Epidermal melanocyte (primary cell): ENCODE results near the gene PCLO.

Source experiments
- DNase-seq: peaks from one replicate; pipeline ENCODE4 v3.0.0; 2011; ENCODE audit warnings: low spot score; ENCODE audit not compliant: insufficient read length

The PCLO gene

GRCh38 chr7:82839063-82839462 lies 323.6 kb downstream of the PCLO start:
- DNase-seq: no peak

GRCh38 chr7:82838314-82838713 lies 324.4 kb downstream of the PCLO start:
- no peak for DNase-seq

- no peak for DNase-seq
These were observed 339.6 kb downstream of the PCLO start for GRCh38 chr7:82823073-82823472.

DNA sequence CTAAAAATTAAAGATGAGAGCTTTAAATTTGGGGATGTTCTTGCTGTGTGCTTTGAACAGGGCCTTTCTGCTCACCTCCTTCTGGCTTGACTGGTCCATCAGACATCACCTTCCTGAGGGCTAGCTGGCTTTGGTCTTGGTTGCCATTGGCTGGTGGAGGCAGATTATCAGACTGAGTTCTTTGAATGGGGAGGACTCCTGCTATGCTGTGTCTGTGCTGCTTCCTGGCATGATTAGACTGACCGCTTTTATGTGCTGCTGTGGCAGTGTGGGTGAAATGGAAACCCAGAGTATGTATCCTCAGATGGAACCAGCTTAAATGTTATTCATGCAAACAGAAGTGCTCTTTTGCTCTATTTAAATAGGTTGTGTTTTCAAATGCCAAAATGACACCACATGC lies 341.6 kb downstream of the PCLO start:
- no peak for DNase-seq

DNA sequence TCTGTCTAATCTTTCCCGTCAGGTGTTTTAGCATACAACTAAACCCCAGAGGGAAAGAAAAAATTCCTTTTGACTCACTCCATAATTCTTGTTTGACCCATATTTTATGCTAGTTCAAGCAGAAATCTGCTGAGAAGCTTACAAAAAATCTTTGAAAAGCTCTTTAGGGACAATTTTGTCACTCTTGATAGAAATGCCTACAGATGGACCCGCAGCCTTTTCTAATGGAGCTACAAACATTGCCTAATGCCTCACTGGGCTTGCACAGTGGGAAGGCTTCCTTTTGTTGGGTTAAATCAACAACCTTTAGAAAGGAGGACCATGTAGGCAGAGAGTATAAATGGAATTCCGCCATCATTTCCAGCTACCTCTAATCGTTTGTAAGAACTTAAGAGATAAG lies 344.5 kb downstream of the PCLO start:
- DNase-seq: no peak

GRCh38 chr7:82816272-82816671 lies 346.4 kb downstream of the PCLO start:
- DNase-seq: no peak

DNA sequence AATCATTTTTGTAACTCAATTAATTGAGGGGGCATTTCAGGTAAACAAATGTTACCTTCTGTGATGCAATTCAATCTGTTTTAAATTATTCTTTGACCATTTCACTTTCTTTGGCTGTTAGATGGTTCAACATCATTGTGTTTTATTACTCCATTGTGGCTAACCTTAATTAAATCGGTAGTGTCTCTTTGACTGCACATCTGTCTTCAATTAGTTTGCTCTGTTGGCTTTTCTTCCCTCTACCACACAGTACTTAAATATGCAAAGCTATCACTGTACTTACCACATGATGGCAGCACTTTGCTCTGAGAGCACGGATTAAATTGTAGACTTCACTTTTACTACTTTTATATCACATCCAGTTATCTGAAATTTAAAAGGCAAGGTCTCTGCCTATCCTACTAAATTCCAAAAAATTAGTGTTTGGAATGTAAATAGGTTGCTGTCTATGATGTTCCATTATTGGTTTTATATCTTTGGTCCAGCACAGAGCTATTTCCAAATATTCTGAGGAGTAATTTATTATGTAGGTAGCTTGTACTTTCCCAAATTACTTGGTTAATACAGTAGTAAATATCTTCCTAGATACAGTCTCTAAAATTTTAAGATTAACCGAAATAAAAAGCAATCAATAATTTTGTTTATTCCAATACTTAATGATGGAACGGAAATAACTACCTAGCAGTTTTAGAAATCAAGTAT lies 352.0 kb downstream of the PCLO start:
- peak; percentile 63 for DNase-seq

DNA sequence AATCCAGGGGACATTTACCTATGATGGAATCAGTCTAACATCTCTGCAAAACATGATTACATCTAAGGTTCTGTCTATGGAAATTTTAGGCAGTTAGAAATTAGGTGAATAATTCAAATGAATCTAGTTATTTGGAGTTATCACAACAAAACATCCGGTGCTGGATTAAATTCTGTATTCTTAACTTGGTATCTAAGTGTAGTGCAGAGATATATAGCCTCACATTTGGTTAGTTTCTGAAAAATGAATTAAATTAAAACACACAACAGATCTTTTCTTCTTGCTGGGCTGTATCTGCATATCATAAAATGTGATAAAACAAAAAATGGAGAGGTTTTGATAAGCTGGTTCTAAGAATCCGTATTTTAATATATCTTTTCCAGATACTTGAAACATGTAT lies 354.1 kb downstream of the PCLO start:
- no peak for DNase-seq

- DNase-seq: no peak
These were observed 357.1 kb downstream of the PCLO start for GRCh38 chr7:82805527-82805960.

DNA sequence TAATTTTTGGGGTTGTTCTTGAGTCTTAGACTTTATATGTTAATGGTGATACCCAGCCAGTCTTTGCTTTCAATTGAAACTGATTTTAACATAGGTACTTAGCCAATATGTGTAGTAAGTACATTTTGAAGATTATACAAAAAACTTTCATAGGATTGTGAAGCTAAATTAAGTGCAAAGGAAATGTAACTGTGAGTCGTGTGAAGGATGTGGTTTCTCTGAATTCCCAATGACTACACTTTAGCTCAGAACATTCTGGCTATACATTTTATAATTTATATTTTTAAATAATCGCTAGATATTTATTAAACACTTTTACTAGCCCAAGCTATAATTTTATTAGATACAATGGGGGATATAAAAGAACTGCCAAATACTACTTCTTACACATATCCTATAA lies 359.3 kb downstream of the PCLO start:
- no peak for DNase-seq

DNA sequence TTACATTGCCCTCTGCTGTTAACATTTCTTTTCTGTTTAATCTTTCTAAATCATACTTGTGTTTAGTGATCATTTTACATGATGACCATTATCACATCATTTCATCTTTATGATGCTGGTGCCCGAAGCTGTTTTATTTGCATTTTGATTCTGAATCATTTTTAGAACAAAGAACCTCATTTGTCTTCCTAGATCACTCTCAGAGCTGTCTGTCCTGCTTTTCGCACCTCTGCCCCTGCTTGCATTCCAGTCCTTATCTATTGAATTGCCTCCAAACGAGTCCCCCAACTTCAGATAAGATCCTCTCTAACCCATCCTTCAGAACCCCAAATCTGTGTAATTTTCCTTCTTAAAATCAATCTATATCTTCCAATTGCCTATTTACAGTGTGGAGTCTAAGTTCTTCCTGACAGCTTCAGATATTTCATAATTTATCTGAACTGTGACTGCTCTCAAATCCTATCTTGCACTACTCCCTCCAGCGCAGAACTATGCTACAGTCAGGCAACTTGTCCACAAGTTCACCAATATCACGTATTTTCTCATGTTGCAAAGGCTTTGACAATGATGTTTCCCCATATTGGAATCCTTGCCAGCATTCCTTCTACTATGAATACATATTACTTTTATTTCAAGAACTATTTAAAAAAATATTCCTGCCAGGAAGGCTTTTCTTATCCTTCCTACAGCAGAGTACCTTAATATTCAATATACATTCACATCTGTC lies 372.6 kb downstream of the PCLO start:
- DNase-seq: no peak

DNA sequence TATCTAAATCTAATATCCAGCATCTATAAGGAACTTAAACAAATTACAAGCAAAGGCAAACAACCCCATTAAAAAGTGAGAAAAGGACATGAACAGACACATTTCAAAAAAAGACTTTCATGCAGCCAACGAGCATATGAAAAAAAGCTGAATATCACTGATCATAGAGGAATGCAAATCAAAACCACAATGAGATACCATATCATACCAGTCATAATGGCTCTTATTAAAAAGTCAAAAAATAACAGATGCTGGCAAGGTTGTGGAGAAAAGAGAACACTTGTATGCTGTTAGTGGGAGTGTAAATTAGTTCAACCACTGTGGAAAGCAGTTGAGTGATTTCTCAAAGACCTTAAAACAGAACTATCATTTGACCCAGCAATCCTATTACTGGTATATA lies 384.7 kb downstream of the PCLO start:
- no peak for DNase-seq

DNA sequence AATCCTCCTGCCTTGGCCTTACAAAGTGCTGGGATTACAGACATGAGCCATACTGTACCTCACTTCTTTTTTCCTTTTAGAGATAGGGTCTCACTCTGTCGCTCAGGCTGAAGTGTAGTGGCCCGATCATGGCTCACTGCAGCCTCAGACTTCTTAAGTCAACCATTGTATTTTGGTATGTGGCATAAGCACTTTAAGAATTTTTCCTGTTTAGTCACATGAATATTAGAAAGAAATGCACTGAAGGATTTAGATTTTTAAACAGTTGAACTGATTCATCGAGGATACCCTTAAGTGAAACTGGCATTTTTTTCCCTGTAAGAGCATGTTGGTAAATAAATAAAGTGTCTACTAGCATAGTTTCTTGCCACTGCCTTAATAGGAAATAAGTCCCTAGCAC lies 399.8 kb downstream of the PCLO start:
- no peak for DNase-seq

DNA sequence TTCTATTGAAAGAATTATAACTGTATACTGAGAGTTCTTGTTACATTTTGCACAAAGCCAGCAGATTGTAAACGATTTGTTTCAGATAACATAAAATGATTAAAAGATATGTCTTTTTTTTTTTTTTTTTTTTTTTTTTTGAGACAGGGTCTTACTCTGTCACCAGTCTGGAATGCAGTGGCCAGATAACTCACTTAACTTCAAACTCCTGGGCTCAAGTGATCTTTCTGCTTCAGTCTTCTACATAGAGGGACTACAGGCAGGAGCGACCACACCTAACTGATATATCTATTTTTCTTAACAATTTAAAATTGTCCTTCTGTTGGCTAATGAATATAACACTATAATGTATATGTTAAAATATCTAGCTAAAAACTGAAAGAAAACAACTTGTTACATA lies 401.9 kb downstream of the PCLO start:
- no peak for DNase-seq

- no peak for DNase-seq
These were observed 402.6 kb downstream of the PCLO start for GRCh38 chr7:82760074-82760473.

GRCh38 chr7:82755705-82756551 lies 406.8 kb downstream of the PCLO start:
- no peak for DNase-seq

DNA sequence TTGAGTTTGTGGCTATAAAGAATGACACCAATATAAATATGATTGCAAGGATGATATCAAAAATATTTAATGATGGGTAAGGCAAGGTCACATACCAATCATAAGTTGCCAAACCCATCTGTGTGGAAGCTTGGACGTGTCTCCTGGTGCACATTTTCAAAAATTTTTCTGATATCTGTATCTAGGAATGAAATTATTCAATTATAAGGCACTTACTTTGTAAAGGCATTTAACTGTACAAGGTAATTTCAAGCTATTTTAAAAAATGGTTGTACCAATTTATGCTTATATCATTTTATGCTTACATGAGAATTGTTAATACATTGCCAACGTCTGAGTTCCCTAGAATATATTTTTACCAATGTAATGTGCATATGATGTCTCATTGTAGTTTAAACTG lies 412.7 kb downstream of the PCLO start:
- DNase-seq: no peak

DNA sequence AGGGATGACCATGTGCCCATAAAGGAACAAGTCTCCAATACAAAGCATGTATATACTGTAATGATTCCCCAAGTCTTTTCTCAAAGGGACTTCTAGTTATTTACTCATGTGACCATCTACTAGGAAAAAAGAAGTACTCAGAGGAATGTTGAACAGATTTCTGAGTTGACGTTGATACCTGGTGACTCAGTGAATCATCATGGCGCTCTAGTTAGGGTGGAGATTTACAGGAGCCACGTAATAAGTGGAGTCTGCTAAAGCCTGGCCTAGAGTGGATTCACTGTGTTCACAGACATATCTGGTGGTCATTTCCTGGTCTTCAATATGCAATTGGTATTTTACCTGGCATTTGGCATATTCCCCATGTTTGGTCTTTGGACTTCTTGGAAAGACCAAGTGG lies 416.9 kb downstream of the PCLO start:
- DNase-seq: no peak

- no peak for DNase-seq
These were observed 417.6 kb downstream of the PCLO start for GRCh38 chr7:82745117-82745516.

DNA sequence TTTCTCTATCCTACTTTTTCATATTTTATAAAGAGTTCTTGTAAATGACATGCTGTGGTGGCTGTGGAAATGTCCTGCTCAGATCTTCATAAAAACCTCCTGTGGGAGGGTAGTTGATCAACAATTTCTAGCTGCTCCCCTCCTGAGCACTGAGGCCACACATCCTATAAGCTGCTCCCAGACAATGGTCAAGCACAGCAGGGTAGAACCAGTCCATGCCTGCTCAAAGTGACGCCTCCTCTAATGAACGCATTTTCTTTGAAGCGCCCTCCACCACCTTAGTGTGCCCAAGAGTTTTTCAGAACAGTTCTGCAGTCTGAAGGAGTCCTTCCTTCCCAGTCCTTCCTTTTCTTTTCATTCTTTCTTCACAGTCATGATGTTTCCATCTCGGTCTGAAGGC lies 420.5 kb downstream of the PCLO start:
- DNase-seq: no peak

DNA sequence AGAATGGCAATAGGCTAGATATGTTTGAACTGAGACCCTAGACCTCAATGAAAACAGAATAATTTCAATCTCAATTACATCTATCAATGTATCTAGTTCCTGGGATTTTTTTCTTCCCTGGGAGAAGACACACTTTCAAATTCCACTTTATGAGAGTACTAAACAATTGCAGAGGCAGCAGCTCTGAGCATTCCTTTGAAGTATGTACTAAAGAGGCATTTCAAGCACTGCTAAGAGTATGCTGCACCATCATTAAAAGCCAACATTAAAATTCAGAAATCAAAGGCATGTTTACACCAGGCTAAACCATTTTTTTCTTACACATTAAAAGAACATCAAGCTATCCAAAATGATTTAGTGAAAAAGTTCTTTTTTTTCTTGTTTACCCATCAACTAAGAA lies 421.2 kb downstream of the PCLO start:
- DNase-seq: no peak

GRCh38 chr7:82740246-82740848 lies 422.3 kb downstream of the PCLO start:
- no peak for DNase-seq
